IMR-90 (cell line): ENCODE results near the gene CELA2A. TPM values are rescaled to one million over a fixed set of nuclear protein-coding genes. Genes with fewer than 3 reads are reported as not detected.

Experiments
- ATAC-seq: fragments of 200-7000 bp; cut with Tn5 transposase; 2 replicates; pipeline ENCODE4 v1.9.1; 2020; ENCODE audit warnings: low read depth, mild to moderate bottlenecking, moderate library complexity
- BruUV-seq: library from RNA; stranded (reverse); fragments of 400-500 nt; replicated peaks from 2 replicates; lab custom pipeline; 2021; lab: Mats Ljungman, UMichigan
- CTCF ChIA-PET: fragments of 300-600 bp; formaldehyde crosslinking; extraction: SDS; loops from one replicate; lab custom pipeline; 2021; ENCODE audit warnings: antibody characterized with exemption; lab: Yijun Ruan, JAX
- POLR2A ChIA-PET: fragments of 300-600 bp; sonication (Branson Sonifier 250); formaldehyde crosslinking; loops from one replicate; lab custom pipeline; 2022; ENCODE audit warnings: antibody characterized with exemption; ENCODE audit not compliant: unreplicated experiment; lab: Charles Lee
- DNase-seq: peaks from one replicate; pipeline ENCODE4 v3.0.0; 2013
- H2AFZ ChIP-seq: replicated peaks from 2 replicates; pipeline ENCODE3; 2013; ENCODE audit warnings: low read length, mild to moderate bottlenecking; ENCODE audit not compliant: poor library complexity
- H2AK5ac ChIP-seq: 2 replicates; pipeline ENCODE4 v1.6.1; 2013; ENCODE audit warnings: low read depth, low read length, inconsistent platforms
- H2AK9ac ChIP-seq: replicated peaks from 2 replicates; pipeline ENCODE3; 2013; ENCODE audit warnings: mild to moderate bottlenecking, low read depth, low read length, moderate library complexity; ENCODE audit not compliant: poor library complexity
- H2BK120ac ChIP-seq: 2 replicates; pipeline ENCODE4 v1.6.1; 2013; ENCODE audit warnings: low read depth, low read length, inconsistent platforms
- H2BK15ac ChIP-seq: 3 replicates; pipeline ENCODE4 v1.6.1; 2013; ENCODE audit warnings: low read depth, low read length, inconsistent platforms
- H2BK20ac ChIP-seq: 2 replicates; pipeline ENCODE4 v1.6.1; 2013; ENCODE audit warnings: low read depth, mild to moderate bottlenecking, inconsistent platforms, low read length, moderate library complexity
- H2BK5ac ChIP-seq: 2 replicates; pipeline ENCODE4 v1.6.1; 2013; ENCODE audit warnings: mild to moderate bottlenecking, low read depth, low read length, inconsistent platforms; ENCODE audit not compliant: poor library complexity, severe bottlenecking
- H3K14ac ChIP-seq: replicated peaks from 2 replicates; pipeline ENCODE4 v1.6.1; 2013; ENCODE audit warnings: low read depth, low read length, inconsistent platforms
- H3K18ac ChIP-seq: 2 replicates; pipeline ENCODE4 v1.6.1; 2013; ENCODE audit warnings: low read depth, low read length, control low read depth
- H3K23ac ChIP-seq: 2 replicates; pipeline ENCODE4 v1.6.1; 2013; ENCODE audit warnings: low read depth, low read length, inconsistent platforms
- H3K27ac ChIP-seq: 2 replicates; pipeline ENCODE4 v1.5.1; 2013; ENCODE audit warnings: mild to moderate bottlenecking, control low read depth, low read length; ENCODE audit not compliant: insufficient read depth
- H3K27me3 ChIP-seq: 2 replicates; pipeline ENCODE4 v1.6.1; 2013; ENCODE audit warnings: low read length; ENCODE audit not compliant: control insufficient read depth, insufficient read depth
- H3K36me3 ChIP-seq: 2 replicates; pipeline ENCODE4 v1.6.1; 2013; ENCODE audit warnings: low read length, mixed read lengths; ENCODE audit not compliant: control insufficient read depth, insufficient read depth
- H3K4ac ChIP-seq: 2 replicates; pipeline ENCODE4 v1.6.1; 2013; ENCODE audit warnings: low read depth, low read length, inconsistent platforms
- H3K4me1 ChIP-seq: 2 replicates; pipeline ENCODE4 v1.6.1; 2013; ENCODE audit warnings: low read length, mixed read lengths; ENCODE audit not compliant: control insufficient read depth, insufficient read depth
- H3K4me2 ChIP-seq: 2 replicates; pipeline ENCODE4 v1.6.1; 2013; ENCODE audit warnings: low read depth, mild to moderate bottlenecking, control low read depth, low read length, moderate library complexity
- H3K4me3 ChIP-seq: 2 replicates; pipeline ENCODE4 v1.5.1; 2013; ENCODE audit warnings: low read depth, mild to moderate bottlenecking, control low read depth, low read length, moderate library complexity; ENCODE audit not compliant: insufficient read depth
- H3K56ac ChIP-seq: 2 replicates; pipeline ENCODE4 v1.6.1; 2013; ENCODE audit warnings: low read length, inconsistent platforms; ENCODE audit not compliant: insufficient read depth; ENCODE audit errors: extremely low read depth
- H3K79me1 ChIP-seq, 2 experiments: 2 replicates each; pipeline ENCODE4 v1.6.1; 2013; ENCODE audit warnings: low read length in 2 of 2, inconsistent platforms in 1 of 2, low read depth in 1 of 2
- H3K9ac ChIP-seq: 2 replicates; pipeline ENCODE4 v1.6.1; 2013; ENCODE audit warnings: low read depth, low read length, control low read depth
- H3K9me1 ChIP-seq: 2 replicates; pipeline ENCODE4 v1.6.1; 2013; ENCODE audit warnings: low read length, inconsistent platforms; ENCODE audit not compliant: insufficient read depth
- H3K9me3 ChIP-seq: 2 replicates; pipeline ENCODE4 v1.6.1; 2013; ENCODE audit warnings: low read length; ENCODE audit not compliant: control insufficient read depth, insufficient read depth
- H4K20me1 ChIP-seq: 2 replicates; pipeline ENCODE4 v1.6.1; 2013; ENCODE audit warnings: low read length, inconsistent platforms; ENCODE audit not compliant: insufficient read depth
- H4K5ac ChIP-seq: 2 replicates; pipeline ENCODE4 v1.6.1; 2013; ENCODE audit warnings: mild to moderate bottlenecking, low read depth, low read length, control low read depth
- H4K8ac ChIP-seq, 2 experiments: 2 replicates each; pipeline ENCODE4 v1.6.1; 2013; ENCODE audit warnings: low read depth in 2 of 2, low read length in 2 of 2, control low read depth in 1 of 2, inconsistent platforms in 1 of 2
- H4K91ac ChIP-seq: 2 replicates; pipeline ENCODE4 v1.6.1; 2013; ENCODE audit warnings: low read depth, low read length, inconsistent platforms; ENCODE audit not compliant: insufficient read depth
- CHD1 ChIP-seq: IDR thresholded peaks from 2 replicates; pipeline ENCODE4 v1.6.1; 2012; ENCODE audit warnings: low read depth, low read length, improper control_type of control experiment
- MAZ ChIP-seq: IDR thresholded peaks from 2 replicates; pipeline ENCODE4 v1.6.1; 2012; ENCODE audit warnings: low read depth, mild to moderate bottlenecking, low read length, improper control_type of control experiment, moderate library complexity, borderline replicate concordance
- NFE2L2 ChIP-seq: fragments of 150-350 bp; IDR thresholded peaks from 2 replicates; pipeline ENCODE4 v1.6.1; 2016; ENCODE audit warnings: low read depth, mild to moderate bottlenecking, low read length
- RAD21 ChIP-seq: IDR thresholded peaks from 2 replicates; pipeline ENCODE4 v1.6.1; 2012; ENCODE audit warnings: low read length, improper control_type of control experiment
- RCOR1 ChIP-seq: IDR thresholded peaks from 2 replicates; pipeline ENCODE4 v1.6.1; 2012; ENCODE audit warnings: mild to moderate bottlenecking, low read length, improper control_type of control experiment; ENCODE audit not compliant: insufficient replicate concordance
- SMC3 ChIP-seq: fragments of 150-350 bp; IDR thresholded peaks from 2 replicates; pipeline ENCODE4 v1.6.1; 2016; ENCODE audit warnings: low read depth, mild to moderate bottlenecking, antibody characterized with exemption, low read length, moderate library complexity
- WGBS, 2 experiments: methylation state at CpG; one replicate each; pipeline versions ENCODE4 v1.1.5 to v1.1.7; 2013; ENCODE audit warnings: missing lambda C conversion rate in 2 of 2; ENCODE audit not compliant: insufficient read length in 1 of 2; ENCODE audit errors: extremely low coverage in 2 of 2; 5-methylcytosine and 5-hydroxymethylcytosine counted together
- dilution Hi-C: fragments of 300-500 bp; cut with HindIII; formaldehyde crosslinking; loops from one replicate; pipeline ENCODE4 v1.14.3; 2018; ENCODE audit warnings: low sequenced_read_pairs; ENCODE audit not compliant: unreplicated experiment
- in situ Hi-C: fragments of 300-500 bp; cut with MboI; formaldehyde crosslinking; loops from 3 replicates; pipeline ENCODE4 v1.14.3; 2019; ENCODE audit warnings: low sequenced_read_pairs, inconsistent platforms, mixed read lengths
- intact Hi-C: fragments of 100-400 bp; cut with micrococcal nuclease; formaldehyde crosslinking; loops from 2 replicates; pipeline ENCODE4 v1.10.0; 2022
- polyA plus RNA-seq, 3 experiments: library from polyadenylated mRNA; depleted of rRNA; stranded (reverse); fragments of >200 nt; gene quantifications; 2 replicates each; pipeline ENCODE4 v1.2.3, GENCODE V29; 2012; ENCODE audit warnings: low replicate concordance in 1 of 3
- total RNA-seq: library from RNA; depleted of rRNA; stranded (reverse); fragments of >200 nt; gene quantifications from 2 replicates; pipeline ENCODE4 v1.2.3, GENCODE V29; 2012
- TF ChIP-seq, protein P1 (sequence below): fragments of 150-350 bp; IDR thresholded peaks from 2 replicates; pipeline ENCODE4 v1.6.1; 2016; ENCODE audit warnings: low read depth, mild to moderate bottlenecking, low read length, moderate library complexity, borderline replicate concordance
- TF ChIP-seq, protein P2 (sequence below): conservative IDR thresholded peaks from 2 replicates; pipeline ENCODE4 v1.5.1; 2012; ENCODE audit warnings: mild to moderate bottlenecking, low read depth, low read length, improper control_type of control experiment

The CELA2A gene
- total and polyA plus RNA-seq, 2 of the 4 experiments (the other 2 are of a cell fraction) = not detected

DNA sequence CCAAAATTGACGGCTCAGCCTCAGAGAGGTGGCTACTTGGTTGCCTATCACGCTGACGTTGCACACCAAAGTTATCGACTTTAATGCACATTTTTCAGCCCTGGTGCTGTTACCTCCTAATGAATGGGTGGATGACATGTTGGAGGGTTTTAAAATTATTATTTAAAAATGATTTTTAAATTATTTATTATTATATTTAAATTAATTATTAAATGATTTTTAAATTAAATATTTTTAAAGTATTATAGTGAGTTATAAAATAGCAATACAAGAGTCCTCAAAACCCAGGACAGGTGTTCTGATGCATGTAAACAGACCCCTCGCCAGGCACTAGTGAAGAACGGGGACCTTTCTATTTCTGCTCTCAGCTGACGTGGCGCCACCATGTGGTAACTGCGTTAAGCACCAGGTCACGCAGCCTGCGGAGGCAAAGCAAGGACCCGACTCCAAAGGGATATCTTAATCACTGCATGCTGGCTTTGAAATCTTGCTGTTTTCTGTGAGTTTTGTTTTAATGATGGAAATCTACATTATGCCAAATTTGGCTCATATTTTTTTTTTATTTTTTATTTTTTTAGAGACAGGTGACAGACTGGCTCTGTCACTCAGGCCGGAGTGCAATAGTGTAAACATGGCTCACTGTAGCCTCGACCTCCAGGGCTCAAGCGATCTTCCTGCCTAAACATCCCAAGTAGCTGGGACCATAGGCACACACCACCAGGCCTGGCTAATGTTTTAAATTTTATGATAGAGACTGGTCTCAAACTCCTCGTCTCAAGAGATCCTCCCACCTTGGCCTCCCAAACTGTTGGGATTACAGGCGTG lies 44.9 kb downstream of the CELA2A start:
- dilution Hi-C loops = no loop called here
- CTCF ChIA-PET = interaction anchor here (0.6 to 0.9 kb wide), 2 partner anchors 9 to 198 kb away, joined by 3 to 4 read pairs; no protein-coding TSS in a partner anchor
- in situ Hi-C loops = loop anchor here (10.0 kb wide), 1 partner anchor 187 kb away; no protein-coding TSS in a partner anchor
- H3K4ac ChIP-seq = no peak overlapping the region
- H3K18ac ChIP-seq = no peak overlapping the region
- peaks cover 6% of the 10 kb centered on the region; the same call in 1 of the 2 replicates for H3K36me3 ChIP-seq
- no peaks in the 10 kb centered on the region for H3K27me3 ChIP-seq
- H2AK5ac ChIP-seq = no peak overlapping the region
- BruUV-seq = no TSS peak
- WGBS, 2 experiments = 52% methylated on average over 9 of the region's 17 CpGs; no CpG with 5 or more reads in 1 of the 2 experiments
- no peak overlapping the region for H2BK15ac ChIP-seq
- ATAC-seq (peak; percentile 87), DNase-seq (peak; percentile 49)
- H3K14ac ChIP-seq = no peak overlapping the region
- TF ChIP-seq, protein P1, sequence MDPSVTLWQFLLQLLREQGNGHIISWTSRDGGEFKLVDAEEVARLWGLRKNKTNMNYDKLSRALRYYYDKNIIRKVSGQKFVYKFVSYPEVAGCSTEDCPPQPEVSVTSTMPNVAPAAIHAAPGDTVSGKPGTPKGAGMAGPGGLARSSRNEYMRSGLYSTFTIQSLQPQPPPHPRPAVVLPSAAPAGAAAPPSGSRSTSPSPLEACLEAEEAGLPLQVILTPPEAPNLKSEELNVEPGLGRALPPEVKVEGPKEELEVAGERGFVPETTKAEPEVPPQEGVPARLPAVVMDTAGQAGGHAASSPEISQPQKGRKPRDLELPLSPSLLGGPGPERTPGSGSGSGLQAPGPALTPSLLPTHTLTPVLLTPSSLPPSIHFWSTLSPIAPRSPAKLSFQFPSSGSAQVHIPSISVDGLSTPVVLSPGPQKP = no peak
- TF ChIP-seq, protein P2, sequence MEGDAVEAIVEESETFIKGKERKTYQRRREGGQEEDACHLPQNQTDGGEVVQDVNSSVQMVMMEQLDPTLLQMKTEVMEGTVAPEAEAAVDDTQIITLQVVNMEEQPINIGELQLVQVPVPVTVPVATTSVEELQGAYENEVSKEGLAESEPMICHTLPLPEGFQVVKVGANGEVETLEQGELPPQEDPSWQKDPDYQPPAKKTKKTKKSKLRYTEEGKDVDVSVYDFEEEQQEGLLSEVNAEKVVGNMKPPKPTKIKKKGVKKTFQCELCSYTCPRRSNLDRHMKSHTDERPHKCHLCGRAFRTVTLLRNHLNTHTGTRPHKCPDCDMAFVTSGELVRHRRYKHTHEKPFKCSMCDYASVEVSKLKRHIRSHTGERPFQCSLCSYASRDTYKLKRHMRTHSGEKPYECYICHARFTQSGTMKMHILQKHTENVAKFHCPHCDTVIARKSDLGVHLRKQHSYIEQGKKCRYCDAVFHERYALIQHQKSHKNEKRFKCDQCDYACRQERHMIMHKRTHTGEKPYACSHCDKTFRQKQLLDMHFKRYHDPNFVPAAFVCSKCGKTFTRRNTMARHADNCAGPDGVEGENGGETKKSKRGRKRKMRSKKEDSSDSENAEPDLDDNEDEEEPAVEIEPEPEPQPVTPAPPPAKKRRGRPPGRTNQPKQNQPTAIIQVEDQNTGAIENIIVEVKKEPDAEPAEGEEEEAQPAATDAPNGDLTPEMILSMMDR = peak; percentile 67
- TF ChIP-seq CHD1 (no peak), SMC3 (peak; percentile 70), RAD21 (peak; percentile 63), NFE2L2 (no peak), RCOR1 (no peak), MAZ (no peak; the same call in 1 of the 2 replicates)
- no peak overlapping the region for H4K5ac ChIP-seq
- POLR2A ChIA-PET = no interaction called here
- H3K4me1 ChIP-seq = no peaks in the 10 kb centered on the region
- H2BK120ac ChIP-seq = no peak overlapping the region
- H3K23ac ChIP-seq = no peak overlapping the region
- no peak overlapping the region for H4K8ac ChIP-seq
- no peaks in the 10 kb centered on the region for H4K20me1 ChIP-seq
- no peak overlapping the region for H2AK9ac ChIP-seq
- no peak overlapping the region for H4K91ac ChIP-seq
- no peaks in the 10 kb centered on the region for H3K9me3 ChIP-seq
- no peak overlapping the region for H2BK5ac ChIP-seq
- no peak overlapping the region for H2BK20ac ChIP-seq
- no peak overlapping the region for H3K56ac ChIP-seq
- no peak overlapping the region for H3K4me3 ChIP-seq
- no peak overlapping the region for H3K9ac ChIP-seq
- H2AFZ ChIP-seq = no peak overlapping the region
- no peak overlapping the region for H3K4me2 ChIP-seq
- H3K79me1 ChIP-seq = no peaks in the 10 kb centered on the region
- no peaks in the 10 kb centered on the region for H3K9me1 ChIP-seq
- no peak overlapping the region for H3K27ac ChIP-seq
- intact Hi-C loops = loop anchor here (1.0 kb wide), 1 partner anchor 178 kb away; no protein-coding TSS in a partner anchor
